Neural cell (in vitro differentiated cells): ENCODE data around the gene AANAT.

Source experiments
- POLR2AphosphoS5 ChIP-seq: IDR thresholded peaks from 2 replicates; pipeline ENCODE4 v1.6.1; 2012
- TAF1 ChIP-seq: IDR thresholded peaks from 2 replicates; pipeline ENCODE4 v1.6.1; 2012; ENCODE audit warnings: low read depth
- TF ChIP-seq, protein P1 (sequence below): fragments of 450-650 bp; IDR thresholded peaks from 2 replicates; pipeline ENCODE4 v1.5.1; 2014; ENCODE audit warnings: antibody characterized with exemption, mild to moderate bottlenecking, moderate library complexity; ENCODE audit not compliant: poor library complexity, severe bottlenecking

GRCh38 chr17:76442341-76443338, 24.8 kb upstream of the AANAT start:
- TF ChIP-seq, protein P1, sequence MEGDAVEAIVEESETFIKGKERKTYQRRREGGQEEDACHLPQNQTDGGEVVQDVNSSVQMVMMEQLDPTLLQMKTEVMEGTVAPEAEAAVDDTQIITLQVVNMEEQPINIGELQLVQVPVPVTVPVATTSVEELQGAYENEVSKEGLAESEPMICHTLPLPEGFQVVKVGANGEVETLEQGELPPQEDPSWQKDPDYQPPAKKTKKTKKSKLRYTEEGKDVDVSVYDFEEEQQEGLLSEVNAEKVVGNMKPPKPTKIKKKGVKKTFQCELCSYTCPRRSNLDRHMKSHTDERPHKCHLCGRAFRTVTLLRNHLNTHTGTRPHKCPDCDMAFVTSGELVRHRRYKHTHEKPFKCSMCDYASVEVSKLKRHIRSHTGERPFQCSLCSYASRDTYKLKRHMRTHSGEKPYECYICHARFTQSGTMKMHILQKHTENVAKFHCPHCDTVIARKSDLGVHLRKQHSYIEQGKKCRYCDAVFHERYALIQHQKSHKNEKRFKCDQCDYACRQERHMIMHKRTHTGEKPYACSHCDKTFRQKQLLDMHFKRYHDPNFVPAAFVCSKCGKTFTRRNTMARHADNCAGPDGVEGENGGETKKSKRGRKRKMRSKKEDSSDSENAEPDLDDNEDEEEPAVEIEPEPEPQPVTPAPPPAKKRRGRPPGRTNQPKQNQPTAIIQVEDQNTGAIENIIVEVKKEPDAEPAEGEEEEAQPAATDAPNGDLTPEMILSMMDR, result no peak
- TF ChIP-seq POLR2AphosphoS5 (no peak), TAF1 (no peak)
